Karpas-422 (cell line): Measurements from ENCODE around the gene BICRAL. TPM values are rescaled to one million over a fixed set of nuclear protein-coding genes. Genes with fewer than 3 reads are reported as not detected.

Experiments used
- DNase-seq: peaks from one replicate; pipeline ENCODE4 v3.0.0-alpha.2; 2015
- H2AFZ ChIP-seq: fragments of 200-600 bp; sonication (generic); 2 replicates; pipeline ENCODE4 v1.6.1; 2014; ENCODE audit warnings: antibody characterized with exemption, low read length, mixed read lengths
- H3K27ac ChIP-seq: fragments of 200-600 bp; sonication (generic); 2 replicates; pipeline ENCODE4 v1.5.1; 2014; ENCODE audit warnings: mild to moderate bottlenecking, low read length, moderate library complexity
- H3K27me3 ChIP-seq: fragments of 200-600 bp; sonication (generic); 2 replicates; pipeline ENCODE4 v1.6.1; 2014; ENCODE audit warnings: low read length, mixed read lengths
- H3K36me3 ChIP-seq: fragments of 200-600 bp; sonication (generic); 2 replicates; pipeline ENCODE4 v1.6.1; 2014; ENCODE audit warnings: low read length, mixed read lengths; ENCODE audit not compliant: insufficient read depth
- H3K4me1 ChIP-seq: fragments of 200-600 bp; sonication (generic); 2 replicates; pipeline ENCODE4 v1.6.1; 2014; ENCODE audit warnings: mild to moderate bottlenecking, low read length, mixed read lengths
- H3K4me2 ChIP-seq: fragments of 200-600 bp; sonication (generic); 2 replicates; pipeline ENCODE4 v1.6.1; 2014; ENCODE audit warnings: low read length, low read depth, mild to moderate bottlenecking; ENCODE audit not compliant: poor library complexity, severe bottlenecking
- H3K4me3 ChIP-seq: fragments of 200-600 bp; sonication (generic); 2 replicates; pipeline ENCODE4 v1.5.1; 2014; ENCODE audit warnings: mild to moderate bottlenecking, antibody characterized with exemption, low read length, mixed read lengths
- H3K79me2 ChIP-seq: fragments of 200-600 bp; sonication (generic); 2 replicates; pipeline ENCODE4 v1.6.1; 2014; ENCODE audit warnings: mild to moderate bottlenecking, low read length, mixed read lengths
- H3K9ac ChIP-seq: fragments of 200-600 bp; sonication (generic); 2 replicates; pipeline ENCODE4 v1.6.0; 2014; ENCODE audit warnings: low read length
- H3K9me2 ChIP-seq: fragments of 200-600 bp; sonication (generic), shearing (Covaris generic); replicated peaks from 2 replicates; pipeline ENCODE4 v1.6.0; 2014; ENCODE audit warnings: mild to moderate bottlenecking, low read length, moderate library complexity; ENCODE audit not compliant: insufficient read depth
- H3K9me3 ChIP-seq: fragments of 300-700, 200-600 bp; sonication (generic); 2 replicates; pipeline ENCODE4 v1.6.1; 2014; ENCODE audit warnings: low read length, mixed read lengths
- H4K20me1 ChIP-seq: fragments of 200-600 bp; sonication (generic); 2 replicates; pipeline ENCODE4 v1.6.1; 2014; ENCODE audit warnings: mild to moderate bottlenecking, antibody characterized with exemption, low read length, low read depth; ENCODE audit not compliant: insufficient read depth
- total RNA-seq: library from RNA; depleted of rRNA; stranded (reverse); fragments of >200 nt; shearing (Covaris generic); gene quantifications from 2 replicates; pipeline ENCODE4 v1.2.3, GENCODE V29; 2014; ENCODE audit warnings: low replicate concordance

BICRAL gene
- total RNA-seq, 1 experiment from 2014 or later, result 16.8 TPM

- H3K4me1 ChIP-seq, result peaks cover 78% of the 10 kb centered on the region
- H3K4me2 ChIP-seq, result peak overlapping the region; percentile 87
- H3K4me3 ChIP-seq, result peak overlapping the region; percentile 77
- DNase-seq, result peak; percentile 74
- no peaks in the 10 kb centered on the region for H3K9me3 ChIP-seq
- peak overlapping the region; percentile 90 for H3K9ac ChIP-seq
- H3K27me3 ChIP-seq, result no peaks in the 10 kb centered on the region
- no peaks in the 10 kb centered on the region for H3K36me3 ChIP-seq
- H3K9me2 ChIP-seq, result no peaks in the 10 kb centered on the region
- H4K20me1 ChIP-seq, result no peaks in the 10 kb centered on the region
- H2AFZ ChIP-seq, result no peak overlapping the region
- peak overlapping the region; percentile 98 for H3K27ac ChIP-seq
- peaks cover 70% of the 10 kb centered on the region for H3K79me2 ChIP-seq
These were observed 2.2 kb downstream of the BICRAL start for GRCh38 chr6:42783876-42784642.

GRCh38 chr6:42784717-42785498, 3.1 kb downstream of the BICRAL start:
- Histone ChIP-seq H3K36me3 (no peaks in the 10 kb centered on the region), H3K4me1 (peaks cover 78% of the 10 kb centered on the region), H3K27ac (peak overlapping the region; percentile 98), H3K4me3 (peak overlapping the region; percentile 77), H3K27me3 (no peaks in the 10 kb centered on the region), H3K9ac (peak overlapping the region; percentile 90), H3K4me2 (peak overlapping the region; percentile 87), H2AFZ (no peak overlapping the region), H4K20me1 (no peaks in the 10 kb centered on the region), H3K9me3 (no peaks in the 10 kb centered on the region), H3K9me2 (no peaks in the 10 kb centered on the region), H3K79me2 (peaks cover 71% of the 10 kb centered on the region)
- peak; percentile 49 for DNase-seq

GRCh38 chr6:42786525-42786985, 4.7 kb downstream of the BICRAL start:
- no peaks in the 10 kb centered on the region for H3K36me3 ChIP-seq
- H3K27ac ChIP-seq, result peak overlapping the region; percentile 98
- H3K79me2 ChIP-seq, result peaks cover 76% of the 10 kb centered on the region
- no peaks in the 10 kb centered on the region for H3K9me2 ChIP-seq
- H3K27me3 ChIP-seq, result no peaks in the 10 kb centered on the region
- no peaks in the 10 kb centered on the region for H4K20me1 ChIP-seq
- H3K4me2 ChIP-seq, result peak overlapping the region; percentile 87
- no peak overlapping the region; the same call in 1 of the 2 replicates for H3K9ac ChIP-seq
- H3K9me3 ChIP-seq, result no peaks in the 10 kb centered on the region
- no peak overlapping the region for H2AFZ ChIP-seq
- no peak for DNase-seq
- H3K4me3 ChIP-seq, result no peak overlapping the region
- peaks cover 72% of the 10 kb centered on the region for H3K4me1 ChIP-seq

GRCh38 chr6:42787063-42787472, 5.2 kb downstream of the BICRAL start:
- Histone ChIP-seq H2AFZ (no peak overlapping the region), H3K4me2 (peak overlapping the region; percentile 87), H3K9me3 (no peaks in the 10 kb centered on the region), H3K36me3 (no peaks in the 10 kb centered on the region), H3K79me2 (peaks cover 81% of the 10 kb centered on the region), H4K20me1 (no peaks in the 10 kb centered on the region), H3K4me1 (peaks cover 72% of the 10 kb centered on the region), H3K4me3 (no peak overlapping the region), H3K9me2 (no peaks in the 10 kb centered on the region), H3K27ac (peak overlapping the region; percentile 98), H3K9ac (no peak overlapping the region; the same call in 1 of the 2 replicates), H3K27me3 (no peaks in the 10 kb centered on the region)
- DNase-seq, result peak; percentile 68

GRCh38 chr6:42788671-42789070, 6.8 kb downstream of the BICRAL start:
- Histone ChIP-seq H3K9ac (peak overlapping the region; percentile 25; the same call in 1 of the 2 replicates), H3K4me1 (peaks cover 68% of the 10 kb centered on the region), H3K4me2 (peak overlapping the region; percentile 34), H2AFZ (no peak overlapping the region), H3K36me3 (no peaks in the 10 kb centered on the region), H3K9me2 (no peaks in the 10 kb centered on the region), H3K4me3 (no peak overlapping the region; the same call in 1 of the 2 replicates), H4K20me1 (no peaks in the 10 kb centered on the region), H3K9me3 (no peaks in the 10 kb centered on the region), H3K79me2 (peaks cover 77% of the 10 kb centered on the region), H3K27ac (peak overlapping the region; percentile 82), H3K27me3 (no peaks in the 10 kb centered on the region)
- DNase-seq, result no peak

GRCh38 chr6:42790549-42791181, 8.8 kb downstream of the BICRAL start:
- DNase-seq, result peak; percentile 54
- Histone ChIP-seq H3K4me3 (no peak overlapping the region), H3K27me3 (no peaks in the 10 kb centered on the region), H3K4me1 (peaks cover 49% of the 10 kb centered on the region), H3K9me3 (no peaks in the 10 kb centered on the region), H4K20me1 (no peaks in the 10 kb centered on the region), H3K4me2 (peak overlapping the region; percentile 34), H3K36me3 (no peaks in the 10 kb centered on the region), H3K79me2 (peaks cover 57% of the 10 kb centered on the region), H2AFZ (no peak overlapping the region), H3K9ac (peak overlapping the region; percentile 28; the same call in 1 of the 2 replicates), H3K9me2 (no peaks in the 10 kb centered on the region), H3K27ac (peak overlapping the region; percentile 82)

GRCh38 chr6:42791706-42792320, 10.0 kb downstream of the BICRAL start:
- Histone ChIP-seq H3K9me3 (no peaks in the 10 kb centered on the region), H3K4me3 (no peak overlapping the region), H4K20me1 (no peaks in the 10 kb centered on the region), H3K27me3 (no peaks in the 10 kb centered on the region), H3K4me2 (no peak overlapping the region), H3K36me3 (no peaks in the 10 kb centered on the region), H2AFZ (no peak overlapping the region), H3K9ac (no peak overlapping the region), H3K4me1 (peaks cover 37% of the 10 kb centered on the region), H3K79me2 (peaks cover 45% of the 10 kb centered on the region), H3K27ac (no peak overlapping the region), H3K9me2 (no peaks in the 10 kb centered on the region)
- no peak for DNase-seq
